Duodenal mucosa (tissue), 2 donors: ENCODE data around the gene NCBP1.

ENCODE experiments used
- H3K27ac ChIP-seq: one replicate; pipeline ENCODE4 v1.7.0; 2013; ENCODE audit warnings: low read depth, low read length
- H3K27me3 ChIP-seq, 2 donors: one replicate each; pipeline ENCODE4 v1.7.0; 2013; ENCODE audit warnings: low read length in 2 of 2, control low read depth in 1 of 2; ENCODE audit not compliant: insufficient read depth in 2 of 2, control insufficient read depth in 1 of 2
- H3K36me3 ChIP-seq, 2 donors: one replicate each; pipeline ENCODE4 v1.7.0; 2013; ENCODE audit warnings: low read length in 2 of 2, control low read depth in 1 of 2; ENCODE audit not compliant: insufficient read depth in 2 of 2, control insufficient read depth in 1 of 2
- H3K4me1 ChIP-seq, 2 donors: one replicate each; pipeline ENCODE4 v1.7.0; 2013; ENCODE audit warnings: low read length in 2 of 2, control low read depth in 1 of 2; ENCODE audit not compliant: insufficient read depth in 2 of 2, control insufficient read depth in 1 of 2
- H3K4me3 ChIP-seq, 2 donors: one replicate each; pipeline ENCODE4 v1.7.0; 2013; ENCODE audit warnings: low read length in 2 of 2, low read depth in 1 of 2
- H3K9ac ChIP-seq, 2 donors: one replicate each; pipeline ENCODE4 v1.7.0; 2013; ENCODE audit warnings: low read length in 2 of 2, low read depth in 1 of 2
- H3K9me3 ChIP-seq, 2 donors: one replicate each; pipeline ENCODE4 v1.7.0; 2013; ENCODE audit warnings: low read length in 2 of 2, control low read depth in 1 of 2; ENCODE audit not compliant: control insufficient read depth in 1 of 2

Gene NCBP1

GRCh38 chr9:97623946-97624345 lies 9.7 kb upstream of the NCBP1 start:
- H3K4me1 ChIP-seq: peaks cover 0 to 7% of the 10 kb centered on the region in 2 donors
- H3K4me3 ChIP-seq: no peak overlapping the region

GRCh38 chr9:97625620-97626019 lies 8.0 kb upstream of the NCBP1 start:
- Histone ChIP-seq H3K9ac (no peak overlapping the region), H3K4me3 (no peak overlapping the region), H3K27ac (no peak overlapping the region), H3K36me3 (peaks cover 5 to 27% of the 10 kb centered on the region in 2 donors), H3K4me1 (peaks cover 0 to 12% of the 10 kb centered on the region in 2 donors), H3K9me3 (no peaks in the 10 kb centered on the region), H3K27me3 (no peaks in the 10 kb centered on the region)

More at GRCh38 chr9:97623946-97624345, 9.7 kb upstream of the NCBP1 start:
- Histone ChIP-seq H3K27me3 (no peaks in the 10 kb centered on the region), H3K36me3 (peaks cover 5 to 27% of the 10 kb centered on the region in 2 donors), H3K27ac (no peak overlapping the region), H3K9ac (no peak overlapping the region), H3K9me3 (no peaks in the 10 kb centered on the region)

DNA sequence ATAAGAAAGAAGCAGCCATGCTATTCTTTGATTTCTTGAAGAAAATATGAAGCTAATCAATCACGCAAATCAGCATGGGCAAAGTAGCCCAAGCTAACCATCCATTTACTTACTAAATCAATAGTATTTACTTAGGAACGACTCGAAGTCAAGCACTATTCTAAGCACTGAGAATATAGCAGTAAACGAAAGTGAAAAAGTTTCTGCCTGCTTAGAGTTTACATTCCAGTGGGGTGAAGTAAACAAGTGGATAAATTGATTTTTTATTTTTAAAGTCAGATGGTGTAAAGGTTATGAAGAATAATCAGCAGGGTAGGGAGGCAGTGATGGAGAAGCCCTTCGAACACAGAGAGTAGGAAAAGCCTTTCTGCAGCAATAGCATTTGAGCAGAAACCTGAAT lies 6.0 kb upstream of the NCBP1 start:
- no peaks in the 10 kb centered on the region for H3K9me3 ChIP-seq
- H3K9ac ChIP-seq: no peak overlapping the region
- H3K4me3 ChIP-seq: peak overlapping the region in 1 of 2 donors; percentile 37
- peaks cover 10 to 21% of the 10 kb centered on the region in 2 donors for H3K4me1 ChIP-seq
- no peak overlapping the region for H3K27ac ChIP-seq
- no peaks in the 10 kb centered on the region for H3K27me3 ChIP-seq
- peaks cover 5 to 21% of the 10 kb centered on the region in 2 donors for H3K36me3 ChIP-seq

- Histone ChIP-seq H3K36me3 (peaks cover 5 to 21% of the 10 kb centered on the region in 2 donors), H3K27me3 (no peaks in the 10 kb centered on the region), H3K4me3 (no peak overlapping the region), H3K9ac (no peak overlapping the region), H3K27ac (no peak overlapping the region), H3K4me1 (peaks cover 10 to 21% of the 10 kb centered on the region in 2 donors), H3K9me3 (no peaks in the 10 kb centered on the region)
These were observed 5.0 kb upstream of the NCBP1 start for GRCh38 chr9:97628668-97629067.

- no peak overlapping the region for H3K4me3 ChIP-seq
- peaks cover 10 to 21% of the 10 kb centered on the region in 2 donors for H3K4me1 ChIP-seq
- peaks cover 5 to 17% of the 10 kb centered on the region in 2 donors for H3K36me3 ChIP-seq
- H3K9ac ChIP-seq: no peak overlapping the region
- no peak overlapping the region for H3K27ac ChIP-seq
- H3K27me3 ChIP-seq: no peaks in the 10 kb centered on the region
- no peaks in the 10 kb centered on the region for H3K9me3 ChIP-seq
These were observed 4.5 kb upstream of the NCBP1 start for GRCh38 chr9:97629156-97629555.

DNA sequence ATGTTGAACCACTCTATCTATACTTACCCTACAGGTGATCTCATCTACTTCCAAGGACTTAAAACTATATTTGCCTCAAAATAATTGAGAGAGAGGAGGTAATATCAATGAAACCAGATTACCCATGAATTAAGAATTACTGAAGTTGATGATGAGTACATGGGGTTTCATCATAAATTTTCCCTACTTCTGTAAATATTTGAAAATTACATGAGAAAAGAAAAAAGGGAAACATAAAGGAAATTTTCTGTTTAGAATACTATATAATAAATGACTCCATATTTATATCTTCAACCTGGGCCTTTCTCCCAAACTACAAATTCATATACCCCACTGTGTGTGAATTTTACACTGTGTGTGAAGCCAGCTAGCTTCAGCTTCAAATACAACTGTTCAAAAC lies 3.0 kb upstream of the NCBP1 start:
- Histone ChIP-seq H3K9ac (no peak overlapping the region), H3K4me1 (peaks cover 20 to 32% of the 10 kb centered on the region in 2 donors), H3K27me3 (no peaks in the 10 kb centered on the region), H3K4me3 (no peak overlapping the region), H3K36me3 (peaks cover 1 to 6% of the 10 kb centered on the region in 2 donors), H3K27ac (no peak overlapping the region), H3K9me3 (no peaks in the 10 kb centered on the region)

GRCh38 chr9:97632248-97632984 lies 1.2 kb upstream of the NCBP1 start:
- no peaks in the 10 kb centered on the region for H3K27me3 ChIP-seq
- no peaks in the 10 kb centered on the region for H3K36me3 ChIP-seq
- H3K9ac ChIP-seq: peak overlapping the region; percentile 95 to 96
- peak overlapping the region; percentile 87 to 96 for H3K4me3 ChIP-seq
- H3K9me3 ChIP-seq: no peaks in the 10 kb centered on the region
- peaks cover 32 to 37% of the 10 kb centered on the region in 2 donors for H3K4me1 ChIP-seq
- H3K27ac ChIP-seq: peak overlapping the region; percentile 100

DNA sequence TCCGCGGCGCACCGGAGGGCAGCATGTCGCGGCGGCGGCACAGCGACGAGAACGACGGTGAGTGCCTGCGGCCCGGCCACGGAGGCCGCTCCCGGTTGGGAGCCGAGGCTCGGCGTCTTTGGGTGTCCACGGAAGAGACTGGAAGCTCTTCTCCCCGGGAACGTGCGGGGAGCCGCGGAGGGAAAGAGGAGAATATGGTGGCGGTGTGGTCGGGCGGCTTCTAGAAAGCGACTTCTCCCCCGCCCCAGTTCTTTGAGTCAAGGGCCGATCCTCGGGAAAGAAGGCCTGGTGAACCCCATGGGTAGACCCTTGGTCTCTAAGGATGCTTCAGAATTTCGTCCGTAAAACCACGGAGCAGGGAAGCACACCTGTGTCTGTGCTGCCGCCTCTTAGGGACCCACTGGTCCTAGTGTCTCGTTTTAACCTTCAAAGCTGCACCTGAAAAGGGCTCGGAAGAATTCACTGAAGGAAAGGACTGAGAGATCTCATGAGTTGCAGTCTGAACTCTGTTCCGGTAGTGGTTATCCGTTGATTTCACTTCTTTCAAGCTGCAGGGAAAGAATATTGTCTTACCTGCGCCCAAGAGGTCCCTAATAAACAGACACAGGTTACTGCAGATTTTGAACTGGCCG lies 354 bp downstream of the NCBP1 start:
- Histone ChIP-seq H3K27ac (peak overlapping the region; percentile 100), H3K4me1 (peaks cover 32 to 45% of the 10 kb centered on the region in 2 donors), H3K9me3 (no peaks in the 10 kb centered on the region), H3K9ac (peak overlapping the region; percentile 90 to 96), H3K27me3 (no peaks in the 10 kb centered on the region), H3K4me3 (peak overlapping the region; percentile 87 to 96), H3K36me3 (no peaks in the 10 kb centered on the region)

DNA sequence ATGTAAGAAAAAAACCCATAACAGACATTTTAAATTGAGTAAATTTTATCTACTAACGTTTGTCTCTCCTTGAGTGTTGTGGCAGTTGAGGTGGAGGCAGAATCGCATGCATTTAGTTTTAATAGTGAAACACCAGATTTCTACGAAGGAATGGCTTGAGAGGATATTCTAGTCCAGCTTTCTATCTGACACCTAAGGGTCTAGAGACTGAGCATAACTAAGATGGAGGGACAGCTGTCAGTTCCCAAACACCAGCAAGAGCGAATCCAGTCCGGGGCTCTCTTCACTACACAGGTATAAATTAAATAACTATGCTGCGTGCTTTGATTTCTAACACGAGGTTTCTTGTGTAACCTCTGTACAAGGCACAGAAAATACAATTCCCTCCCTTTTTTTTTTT lies 1.4 kb downstream of the NCBP1 start:
- Histone ChIP-seq H3K27me3 (no peaks in the 10 kb centered on the region), H3K27ac (no peak overlapping the region), H3K36me3 (no peaks in the 10 kb centered on the region), H3K4me3 (peak overlapping the region; percentile 87 to 96), H3K9ac (peak overlapping the region in 1 of 2 donors; percentile 96), H3K9me3 (no peaks in the 10 kb centered on the region), H3K4me1 (peaks cover 32 to 42% of the 10 kb centered on the region in 2 donors)

DNA sequence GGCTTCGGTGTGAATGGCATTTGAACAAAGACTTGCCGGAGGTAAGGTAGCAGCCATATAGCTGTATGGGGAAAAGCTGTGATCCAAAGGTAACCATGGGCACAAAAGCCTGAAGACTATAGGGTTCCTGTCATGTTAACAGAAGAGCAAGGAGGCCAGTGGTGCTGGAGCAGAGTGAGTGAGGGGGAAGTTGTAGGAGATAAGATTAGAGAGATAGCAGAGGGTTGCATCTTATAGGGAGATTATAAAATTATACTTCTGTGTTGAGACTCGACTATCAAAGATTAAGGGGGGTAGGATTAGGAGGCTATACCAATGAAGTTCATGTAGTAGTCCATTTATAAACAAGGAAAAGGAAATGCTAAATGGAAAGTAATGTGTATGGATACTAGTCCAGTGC lies 3.3 kb downstream of the NCBP1 start:
- peaks cover 27 to 36% of the 10 kb centered on the region in 2 donors for H3K4me1 ChIP-seq
- H3K27me3 ChIP-seq: no peaks in the 10 kb centered on the region
- H3K36me3 ChIP-seq: peaks cover 0 to 7% of the 10 kb centered on the region in 2 donors
- H3K9me3 ChIP-seq: no peaks in the 10 kb centered on the region
- no peak overlapping the region for H3K4me3 ChIP-seq
- no peak overlapping the region for H3K9ac ChIP-seq
- no peak overlapping the region for H3K27ac ChIP-seq
